Lower leg skin (tissue), 3 donors: ENCODE results near the gene COG5.

Experiments
- CTCF ChIP-seq, 3 donors: fragments of 450-650 bp; IDR thresholded peaks; one replicate each; pipeline ENCODE4 v1.5.1; 2016; ENCODE audit warnings: antibody characterized with exemption in 3 of 3, mild to moderate bottlenecking in 3 of 3, moderate library complexity in 2 of 3
- POLR2A ChIP-seq, 2 donors: fragments of 450-650 bp; IDR thresholded peaks; one replicate each; pipeline ENCODE4 v1.6.1; 2016 to 2017; ENCODE audit warnings: antibody characterized with exemption in 2 of 2, mild to moderate bottlenecking in 1 of 2, moderate library complexity in 1 of 2

DNA sequence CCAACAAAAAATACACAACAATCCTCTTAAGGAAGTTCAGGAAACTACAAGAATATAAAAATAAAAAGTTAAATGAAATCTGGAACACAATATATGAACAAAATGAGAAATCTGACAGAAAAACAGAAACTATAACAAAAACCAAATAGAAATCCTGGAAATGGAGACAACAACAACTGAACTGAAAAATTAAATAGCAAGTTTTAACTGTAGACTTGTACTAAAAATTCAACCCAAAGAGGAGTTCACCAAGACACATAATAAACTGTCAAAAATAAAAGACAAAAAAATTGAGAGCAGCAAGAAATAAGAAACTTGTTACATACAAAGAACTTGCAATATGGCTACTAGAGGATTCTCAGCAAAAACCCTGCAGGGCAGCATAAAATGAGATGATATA, 349.8 kb downstream of the COG5 start:
- TF ChIP-seq POLR2A (IDR thresholded peaks at IDR 0.05) (no peak), CTCF (IDR thresholded peaks at IDR 0.05) (no peak)
